Gastrocnemius medialis (tissue), 4 donors: Measurements from ENCODE around the gene ROR2. TPM values are rescaled to one million over a fixed set of nuclear protein-coding genes. Genes with fewer than 3 reads are reported as not detected.
A peak's percentile ranks its signal among the peaks of the same experiment; 100 is the strongest.

Experiments
- ATAC-seq, 2 donors: fragments of 150-250 bp; one replicate each; pipeline ENCODE4 v1.9.1; 2016
- DNase-seq, 2 donors: peaks; one replicate each; pipeline ENCODE4 v3.0.0-alpha.2; 2019
- H3K27ac ChIP-seq, 4 donors: fragments of 200-600 bp; sonication (generic); 1 replicate in 1 of 4; 2 replicates in 3 of 4; pipeline ENCODE4 v1.5.1; 2016 to 2018; ENCODE audit warnings: mild to moderate bottlenecking in 2 of 4, moderate library complexity in 1 of 4
- H3K27me3 ChIP-seq, 3 donors: fragments of 200-600 bp; sonication (generic) in 2 of 3; 1 replicate in 1 of 3; 2 replicates in 2 of 3; pipeline versions ENCODE4 v1.5.1 to v1.6.0; 2016 to 2019; ENCODE audit warnings: mild to moderate bottlenecking in 1 of 3, moderate library complexity in 1 of 3
- H3K36me3 ChIP-seq, 2 donors: fragments of 200-600 bp; sonication (generic) in 1 of 2; one replicate each; pipeline ENCODE4 v1.5.1; 2017 to 2018
- H3K4me1 ChIP-seq, 2 donors: fragments of 200-600 bp; sonication (generic) in 1 of 2; one replicate each; pipeline ENCODE4 v1.5.1; 2016 to 2017; ENCODE audit warnings: mild to moderate bottlenecking in 2 of 2
- H3K4me3 ChIP-seq, 4 donors: fragments of 200-600 bp; sonication (generic) in 3 of 4; 1 replicate in 1 of 4; 2 replicates in 3 of 4; pipeline ENCODE4 v1.5.1; 2016 to 2019; ENCODE audit warnings: mild to moderate bottlenecking in 2 of 4
- H3K9me3 ChIP-seq, 3 donors: fragments of 200-600 bp; sonication (generic) in 2 of 3; 1 replicate in 1 of 3; 2 replicates in 2 of 3; pipeline ENCODE4 v1.5.1; 2016 to 2019
- CTCF ChIP-seq, 5 experiments: fragments of 450-650 bp in 3 of 5; fragments of 200-600 bp in 2 of 5; sonication (generic) in 2 of 5; IDR thresholded peaks in 4 of 5; conservative IDR thresholded peaks in 1 of 5; 1 replicate in 4 of 5; 2 replicates in 1 of 5; pipeline ENCODE4 v1.5.1; 2016 to 2019; ENCODE audit warnings: antibody characterized with exemption in 5 of 5, mild to moderate bottlenecking in 3 of 5, moderate library complexity in 3 of 5
- POLR2A ChIP-seq, 2 donors: fragments of 450-650 bp; IDR thresholded peaks; one replicate each; pipeline ENCODE4 v1.6.1; 2017; ENCODE audit warnings: antibody characterized with exemption in 2 of 2, mild to moderate bottlenecking in 2 of 2, moderate library complexity in 2 of 2
- in situ Hi-C, 4 donors: fragments of 200-750 bp; cut with MboI; loops; one replicate each; pipeline versions ENCODE4 v1.15.0 to v1.8.0; 2017; ENCODE audit warnings: low sequenced_read_pairs in 4 of 4
- intact Hi-C: fragments of 100-400 bp; cut with DNase I; formaldehyde crosslinking; loops from one replicate; pipeline ENCODE4 v1.15.1; 2023; ENCODE audit warnings: low total_unique reads
- total RNA-seq, 4 donors: library from RNA; depleted of rRNA; stranded (reverse); fragments of >200 nt; gene quantifications; one replicate each; pipeline versions ENCODE4 v1.1.0 to v1.2.3, GENCODE V29; 2016

Gene ROR2
- total RNA-seq, 4 donors from 2014 or later, result 0.15 to 1.2 (median 0.61) TPM

DNA sequence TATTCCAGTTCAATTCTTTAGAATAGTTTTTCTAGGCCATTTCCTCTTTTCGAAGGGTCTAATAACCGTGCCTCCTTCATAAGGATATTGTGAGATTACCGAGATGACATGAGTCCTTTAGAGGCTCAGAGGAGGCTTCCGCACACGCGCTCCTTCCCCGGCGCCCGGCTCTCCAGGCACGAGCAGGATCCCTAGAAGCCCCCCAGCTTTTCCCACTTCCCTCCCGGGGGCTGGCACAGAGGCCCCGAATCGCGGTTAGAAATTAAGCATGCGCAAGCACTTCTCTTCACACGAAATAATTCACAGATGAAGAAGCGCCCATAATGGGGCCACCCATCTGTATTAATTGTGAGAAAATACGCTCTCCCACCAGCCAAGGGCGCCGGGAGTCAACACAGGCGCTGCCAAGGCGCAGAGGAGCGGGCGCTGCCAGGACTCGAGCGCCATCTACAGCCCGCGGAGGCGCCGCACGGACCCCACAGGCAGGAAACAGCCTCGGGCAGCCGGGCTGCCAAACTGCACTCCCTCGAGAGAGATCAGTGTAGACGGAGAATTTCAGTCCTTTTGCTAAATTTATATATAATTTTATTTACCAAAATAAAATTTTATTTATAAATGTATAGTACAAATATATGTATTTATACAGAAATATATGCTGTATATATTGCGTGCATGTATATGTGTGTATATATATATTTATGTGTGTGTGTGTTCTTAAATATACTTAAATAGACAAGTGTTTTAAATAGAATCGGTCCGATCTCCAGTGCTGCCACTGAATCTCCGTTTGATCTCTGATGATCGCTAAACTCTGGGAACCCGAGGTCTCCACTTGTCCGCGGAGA lies 268.3 kb downstream of the ROR2 start:
- Histone ChIP-seq H3K4me1 (no peaks in the 10 kb centered on the region), H3K36me3 (no peaks in the 10 kb centered on the region), H3K4me3 (peak overlapping the region in 2 of 4 donors; percentile 17 to 34), H3K27me3 (no peaks in the 10 kb centered on the region), H3K9me3 (no peaks in the 10 kb centered on the region), H3K27ac (no peak overlapping the region)
- TF ChIP-seq CTCF (IDR thresholded peaks at IDR 0.05 in 4 of 5, conservative IDR thresholded peaks at IDR 0.05 in 1 of 5) (peak; percentile 54 to 85 (median 74)), POLR2A (IDR thresholded peaks at IDR 0.05) (no peak)
- in situ Hi-C loops, result loop anchor here in 3 of 4 donors (10.0 to 25.0 kb wide), 3 partner anchors 644 to 769 kb away; no protein-coding TSS in a partner anchor
- intact Hi-C loops, result loop anchor here (2.0 to 5.0 kb wide), 2 partner anchors 644 to 767 kb away; no protein-coding TSS in a partner anchor
- ATAC-seq (peak in 1 of 2 donors; percentile 75), DNase-seq (peak; percentile 9 to 58)

- Histone ChIP-seq H3K27me3 (no peaks in the 10 kb centered on the region), H3K36me3 (no peaks in the 10 kb centered on the region), H3K27ac (no peak overlapping the region), H3K4me1 (no peaks in the 10 kb centered on the region), H3K4me3 (no peak overlapping the region), H3K9me3 (no peaks in the 10 kb centered on the region)
- DNase-seq, result no peak
- ATAC-seq, result no peak
- TF ChIP-seq POLR2A (IDR thresholded peaks at IDR 0.05), result no peak
- TF ChIP-seq CTCF (IDR thresholded peaks at IDR 0.05 in 4 of 5, conservative IDR thresholded peaks at IDR 0.05 in 1 of 5), result no peak
- in situ Hi-C loops, result loop anchor here in 3 of 4 donors (10.0 to 25.0 kb wide), 3 partner anchors 644 to 769 kb away; no protein-coding TSS in a partner anchor
- intact Hi-C loops, result loop anchor here (5.0 kb wide), 1 partner anchor 644 kb away; no protein-coding TSS in a partner anchor
Measured at GRCh38 chr9:91680998-91681397, 269.0 kb downstream of the ROR2 start.

GRCh38 chr9:91680106-91680505 lies 269.9 kb downstream of the ROR2 start:
- Histone ChIP-seq H3K9me3 (no peaks in the 10 kb centered on the region), H3K4me3 (no peak overlapping the region), H3K4me1 (no peaks in the 10 kb centered on the region), H3K36me3 (no peaks in the 10 kb centered on the region), H3K27ac (no peak overlapping the region), H3K27me3 (no peaks in the 10 kb centered on the region)
- TF ChIP-seq CTCF (IDR thresholded peaks at IDR 0.05 in 4 of 5, conservative IDR thresholded peaks at IDR 0.05 in 1 of 5) (no peak), POLR2A (IDR thresholded peaks at IDR 0.05) (no peak)
- ATAC-seq (no peak), DNase-seq (no peak)
- in situ Hi-C loops (loop anchor here in 3 of 4 donors (10.0 to 25.0 kb wide), 3 partner anchors 643 to 768 kb away; no protein-coding TSS in a partner anchor), intact Hi-C loops (loop anchor here (5.0 kb wide), 1 partner anchor 643 kb away; no protein-coding TSS in a partner anchor)

DNA sequence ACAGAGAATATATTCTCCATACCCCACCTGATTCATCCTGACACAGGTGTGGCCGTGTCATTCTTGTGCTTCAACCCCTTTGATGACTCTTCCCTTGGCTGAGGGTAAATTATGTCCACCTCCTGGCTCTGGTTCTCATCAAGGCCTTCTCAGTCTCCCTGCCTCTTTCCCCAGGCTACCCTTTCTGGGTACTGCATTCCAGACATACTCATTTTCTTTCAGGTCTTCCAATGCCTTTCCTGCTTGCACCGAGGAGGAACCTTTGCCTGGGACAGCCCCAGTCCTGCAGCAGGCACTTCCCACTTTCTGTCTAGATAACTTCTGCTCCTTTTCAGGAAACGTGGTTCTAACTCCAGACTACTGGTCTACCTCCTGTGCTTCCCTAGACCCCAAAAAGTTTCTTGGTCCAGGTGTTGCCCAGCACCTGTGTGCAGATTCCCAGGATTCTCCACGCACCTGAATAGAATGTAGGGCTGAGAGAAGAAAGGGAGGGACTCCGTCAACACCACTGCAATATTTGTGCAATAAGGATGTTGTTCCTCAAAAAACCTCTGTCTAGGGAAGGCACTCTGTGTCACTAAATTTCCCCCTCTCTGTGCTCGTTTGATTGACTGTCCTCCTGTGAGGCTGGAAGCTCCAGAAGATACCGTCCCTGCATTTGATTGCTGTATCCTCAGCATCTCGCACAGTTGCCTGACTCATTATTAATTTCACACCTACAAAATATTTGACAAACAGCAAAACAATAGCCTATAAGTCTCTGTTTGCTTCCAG lies 271.0 kb downstream of the ROR2 start:
- TF ChIP-seq POLR2A (IDR thresholded peaks at IDR 0.05) (no peak), CTCF (IDR thresholded peaks at IDR 0.05 in 4 of 5, conservative IDR thresholded peaks at IDR 0.05 in 1 of 5) (no peak)
- H3K36me3 ChIP-seq, result no peaks in the 10 kb centered on the region
- intact Hi-C loops (loop anchor here (10.0 kb wide), 1 partner anchor 244 kb away; no protein-coding TSS in a partner anchor), in situ Hi-C loops (loop anchor here (10.0 to 25.0 kb wide), 3 partner anchors 642 to 767 kb away; no protein-coding TSS in a partner anchor)
- H3K4me3 ChIP-seq, result no peak overlapping the region
- H3K9me3 ChIP-seq, result no peaks in the 10 kb centered on the region
- DNase-seq (no peak), ATAC-seq (no peak)
- no peaks in the 10 kb centered on the region for H3K27me3 ChIP-seq
- no peak overlapping the region for H3K27ac ChIP-seq
- no peaks in the 10 kb centered on the region for H3K4me1 ChIP-seq
